HG03558 (cell line): ENCODE measurements around the gene WDR55.
"Not testable (repeated sequence)": the region's sequence is repeated elsewhere in the genome, so short reads cannot be mapped to it uniquely, and the experiment has no call there.

Experiments
- ATAC-seq: cut with Tn5 transposase; IDR thresholded peaks from one replicate; pipeline ENCODE4 v1.9.1; 2021; ENCODE audit warnings: moderate number of reproducible peaks; ENCODE audit not compliant: unreplicated experiment; ENCODE audit errors: extremely low read depth

WDR55 gene

GRCh38 chr5:140700177-140701144 lies 35.8 kb downstream of the WDR55 start, which contains the start of gene ZMAT2:
Gene ZMAT2 (plus strand): TSS chr5:140700447. CDS start chr5:140700461, 14 bp downstream.
- ATAC-seq, result peak; percentile 88

- no peak for ATAC-seq
Observed at GRCh38 chr5:140707812-140708211, 43.1 kb downstream of the WDR55 start.

GRCh38 chr5:140708787-140709186 lies 44.1 kb downstream of the WDR55 start:
- ATAC-seq, result not testable (repeated sequence)

- ATAC-seq, result peak; percentile 93
Observed at GRCh38 chr5:140710899-140711552, 46.3 kb downstream of the WDR55 start.

GRCh38 chr5:140711794-140712193 lies 47.1 kb downstream of the WDR55 start:
- no peak for ATAC-seq

GRCh38 chr5:140713562-140714094 lies 48.9 kb downstream of the WDR55 start:
- ATAC-seq, result no peak

GRCh38 chr5:140716238-140716637 lies 51.5 kb downstream of the WDR55 start:
- ATAC-seq, result not testable (repeated sequence)

- ATAC-seq, result no peak
Observed at GRCh38 chr5:140718266-140718592, 53.5 kb downstream of the WDR55 start.

- ATAC-seq, result not testable (repeated sequence)
Observed at GRCh38 chr5:140720738-140721137, 56.0 kb downstream of the WDR55 start.

- not testable (repeated sequence) for ATAC-seq
Observed at GRCh38 chr5:140721395-140721794, 56.7 kb downstream of the WDR55 start.
